ENCODE data around the gene GPR18. TPM values are rescaled to one million over a fixed set of nuclear protein-coding genes. Genes with fewer than 3 reads are reported as not detected.

The GPR18 gene
- total and polyA plus RNA-seq, 2 of the 4 experiments (the other 2 are of a cell fraction): not detected

DNA sequence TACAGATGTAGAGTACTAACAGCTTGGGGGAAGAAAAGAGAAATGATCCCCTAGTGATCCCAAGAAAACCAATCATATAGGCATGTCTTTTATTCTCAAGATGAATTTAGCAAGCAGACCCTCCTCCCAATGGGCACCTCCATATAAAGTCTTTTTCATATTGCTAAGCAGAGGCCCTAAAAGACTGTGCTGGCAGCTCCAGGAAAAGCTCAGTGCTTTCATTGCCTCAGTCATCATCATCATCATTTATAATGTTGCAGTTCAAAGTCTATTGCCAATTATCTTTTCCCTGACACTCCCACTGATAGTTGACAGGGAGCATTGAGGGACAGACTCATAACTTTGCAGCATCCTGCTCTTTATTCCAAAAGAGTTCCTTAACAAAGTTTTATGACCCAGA, 36.0 kb upstream of the GPR18 start:
- Histone ChIP-seq H4K8ac (ENCODE audit: low read depth in 2 of 2, low read length in 2 of 2) (no peak overlapping the region), H2BK5ac (ENCODE audit: low read depth, low read length, poor library complexity, severe bottlenecking) (no peak overlapping the region), H3K14ac (replicated peaks; ENCODE audit: low read depth, low read length) (no peak overlapping the region), H3K56ac (ENCODE audit: extremely low read depth, insufficient read depth, low read length) (no peak overlapping the region), H3K23ac (ENCODE audit: low read depth, low read length) (no peak overlapping the region), H3K9ac (ENCODE audit: low read depth, low read length) (no peak overlapping the region), H4K5ac (ENCODE audit: low read depth, low read length) (no peak overlapping the region), H3K9me1 (ENCODE audit: insufficient read depth, low read length) (peaks cover 4% of the 10 kb centered on the region; the same call in 1 of the 2 replicates), H3K27ac (ENCODE audit: insufficient read depth, low read length) (no peak overlapping the region), H3K4me2 (ENCODE audit: low read depth, low read length) (no peak overlapping the region), H2BK120ac (ENCODE audit: low read depth, low read length) (no peak overlapping the region), H2BK20ac (ENCODE audit: low read depth, low read length) (no peak overlapping the region), H2AFZ (replicated peaks; ENCODE audit: low read length, poor library complexity) (no peak overlapping the region), H2AK5ac (ENCODE audit: low read depth, low read length) (no peak overlapping the region), H3K9me3 (ENCODE audit: control insufficient read depth, insufficient read depth, low read length) (no peaks in the 10 kb centered on the region), H4K91ac (ENCODE audit: insufficient read depth, low read depth, low read length) (no peak overlapping the region), H3K4me1 (ENCODE audit: control insufficient read depth, insufficient read depth, low read length) (no peaks in the 10 kb centered on the region), H3K79me1 (ENCODE audit: low read depth in 1 of 2, low read length in 2 of 2) (peaks cover 6 to 10% of the 10 kb centered on the region in 2 experiments; a peak in 3 of 4 replicates), H3K36me3 (ENCODE audit: control insufficient read depth, insufficient read depth, low read length) (no peaks in the 10 kb centered on the region; the same call in 1 of the 2 replicates), H3K4ac (ENCODE audit: low read depth, low read length) (no peak overlapping the region), H2BK15ac (ENCODE audit: low read depth, low read length) (no peak overlapping the region), H2AK9ac (replicated peaks; ENCODE audit: low read depth, low read length, poor library complexity) (no peak overlapping the region), H4K20me1 (ENCODE audit: insufficient read depth, low read length) (peaks cover 3% of the 10 kb centered on the region; the same call in 1 of the 2 replicates), H3K27me3 (ENCODE audit: control insufficient read depth, insufficient read depth, low read length) (no peaks in the 10 kb centered on the region), H3K4me3 (ENCODE audit: insufficient read depth, low read depth, low read length) (no peak overlapping the region), H3K18ac (ENCODE audit: low read depth, low read length) (no peak overlapping the region)
- no TSS peak for BruUV-seq (replicated peaks)
- CTCF ChIA-PET: no interaction called here
- in situ Hi-C loops (cut with MboI; ENCODE audit: low sequenced_read_pairs) (no loop called here), dilution Hi-C loops (cut with HindIII; ENCODE audit: low sequenced_read_pairs, unreplicated experiment) (no loop called here), intact Hi-C loops (cut with micrococcal nuclease) (no loop called here)
- POLR2A ChIA-PET (ENCODE audit: unreplicated experiment): no interaction called here
- DNase-seq (no peak), ATAC-seq (ENCODE audit: low read depth) (no peak)
- no peak for TF ChIP-seq RCOR1 (IDR thresholded peaks at IDR 0.05; ENCODE audit: insufficient replicate concordance, low read length)
- no peak for TF ChIP-seq MAFK (IDR thresholded peaks at IDR 0.05; ENCODE audit: low read depth, low read length)
- no peak for TF ChIP-seq MAZ (IDR thresholded peaks at IDR 0.05; ENCODE audit: borderline replicate concordance, low read depth, low read length)
- TF ChIP-seq CEBPB (IDR thresholded peaks at IDR 0.05; ENCODE audit: low read depth, low read length): no peak
- no peak for TF ChIP-seq MXI1 (IDR thresholded peaks at IDR 0.05; ENCODE audit: borderline replicate concordance, low read depth, low read length)
- TF ChIP-seq FOS (IDR thresholded peaks at IDR 0.05; ENCODE audit: low read depth, low read length): no peak
- TF ChIP-seq CTCF (conservative IDR thresholded peaks at IDR 0.05; ENCODE audit: low read depth, low read length): no peak
- TF ChIP-seq RAD21 (IDR thresholded peaks at IDR 0.05; ENCODE audit: low read length): no peak
- TF ChIP-seq POLR2A (IDR thresholded peaks at IDR 0.05; ENCODE audit: low read depth, low read length): no peak
- TF ChIP-seq, protein P1, sequence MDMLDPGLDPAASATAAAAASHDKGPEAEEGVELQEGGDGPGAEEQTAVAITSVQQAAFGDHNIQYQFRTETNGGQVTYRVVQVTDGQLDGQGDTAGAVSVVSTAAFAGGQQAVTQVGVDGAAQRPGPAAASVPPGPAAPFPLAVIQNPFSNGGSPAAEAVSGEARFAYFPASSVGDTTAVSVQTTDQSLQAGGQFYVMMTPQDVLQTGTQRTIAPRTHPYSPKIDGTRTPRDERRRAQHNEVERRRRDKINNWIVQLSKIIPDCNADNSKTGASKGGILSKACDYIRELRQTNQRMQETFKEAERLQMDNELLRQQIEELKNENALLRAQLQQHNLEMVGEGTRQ (IDR thresholded peaks at IDR 0.05; ENCODE audit: low read depth, low read length): no peak
- TF ChIP-seq RFX5 (IDR thresholded peaks at IDR 0.05; ENCODE audit: low read depth, low read length): no peak
- TF ChIP-seq BHLHE40 (IDR thresholded peaks at IDR 0.05; ENCODE audit: low read depth, low read length): no peak
- no peak for TF ChIP-seq SMC3 (IDR thresholded peaks at IDR 0.05; ENCODE audit: low read depth, low read length)
- TF ChIP-seq NFE2L2 (IDR thresholded peaks at IDR 0.05; ENCODE audit: low read depth, low read length): no peak
- TF ChIP-seq ELK1 (IDR thresholded peaks at IDR 0.05; ENCODE audit: borderline replicate concordance, low read depth, low read length): no peak
- no peak for TF ChIP-seq CHD1 (IDR thresholded peaks at IDR 0.05; ENCODE audit: low read depth, low read length)

Measured in IMR-90 (cell line).